Keratinocyte (primary cell): ENCODE results near the gene IFFO2. TPM values are rescaled to one million over a fixed set of nuclear protein-coding genes. Genes with fewer than 3 reads are reported as not detected.
A peak's percentile ranks its signal among the peaks of the same experiment; 100 is the strongest.

Experiments
- DNase-seq: peaks from one replicate; pipeline ENCODE4 v3.0.0-alpha.2; 2011; ENCODE audit warnings: low read depth, missing footprints, low spot score
- FAIRE-seq: peaks from 2 replicates; lab custom pipeline; 2011; peaks lifted over from hg19 to GRCh38; lab: Jason Lieb, UNC
- H2AFZ ChIP-seq: 2 replicates; pipeline ENCODE4 v1.6.0; 2012; ENCODE audit warnings: low read length, control low read depth, inconsistent platforms; ENCODE audit not compliant: control insufficient read depth
- H3K27ac ChIP-seq: 2 replicates; pipeline ENCODE4 v1.5.1; 2011; ENCODE audit warnings: low read length; ENCODE audit not compliant: control insufficient read depth, insufficient read depth
- H3K27me3 ChIP-seq: 3 replicates; pipeline ENCODE4 v1.6.0; 2011; ENCODE audit warnings: low read length; ENCODE audit not compliant: control insufficient read depth, insufficient read depth; ENCODE audit errors: extremely low read depth
- H3K36me3 ChIP-seq, 2 experiments: 2 replicates in 1 of 2; 3 replicates in 1 of 2; pipeline ENCODE4 v1.5.1; 2011; ENCODE audit warnings: low read length in 2 of 2, mild to moderate bottlenecking in 1 of 2; ENCODE audit not compliant: control insufficient read depth in 2 of 2, insufficient read depth in 2 of 2; ENCODE audit errors: extremely low read depth in 1 of 2
- H3K4me1 ChIP-seq: 3 replicates; pipeline ENCODE4 v1.5.1; 2011; ENCODE audit warnings: low read length; ENCODE audit not compliant: control insufficient read depth, insufficient read depth; ENCODE audit errors: extremely low read depth
- H3K4me2 ChIP-seq: 3 replicates; pipeline ENCODE4 v1.6.0; 2011; ENCODE audit warnings: low read depth, low read length; ENCODE audit not compliant: control insufficient read depth, insufficient read depth; ENCODE audit errors: extremely low read depth
- H3K4me3 ChIP-seq, 3 experiments: fragments of 200-600 bp in 1 of 3; sonication (generic) in 1 of 3; 2 replicates in 2 of 3; 3 replicates in 1 of 3; pipeline ENCODE4 v1.5.1; 2011 to 2016; ENCODE audit warnings: low read length in 3 of 3, mild to moderate bottlenecking in 3 of 3, control low read depth in 2 of 3, inconsistent platforms in 1 of 3, low read depth in 1 of 3, mixed read lengths in 1 of 3, mixed run types in 1 of 3, moderate library complexity in 1 of 3; ENCODE audit not compliant: control insufficient read depth in 2 of 3, insufficient read depth in 2 of 3; ENCODE audit errors: extremely low read depth in 1 of 3
- H3K79me2 ChIP-seq: 2 replicates; pipeline ENCODE4 v1.6.0; 2012; ENCODE audit warnings: low read length; ENCODE audit not compliant: control insufficient read depth, insufficient read depth
- H3K9ac ChIP-seq: 3 replicates; pipeline ENCODE4 v1.6.0; 2011; ENCODE audit warnings: low read length; ENCODE audit not compliant: control insufficient read depth, insufficient read depth; ENCODE audit errors: extremely low read depth
- H3K9me1 ChIP-seq: 3 replicates; pipeline ENCODE4 v1.6.0; 2011; ENCODE audit warnings: low read length; ENCODE audit not compliant: control insufficient read depth, insufficient read depth; ENCODE audit errors: extremely low read depth
- H3K9me3 ChIP-seq: 2 replicates; pipeline ENCODE4 v1.5.1; 2012; ENCODE audit warnings: low read depth, low read length; ENCODE audit not compliant: control insufficient read depth
- H4K20me1 ChIP-seq: 3 replicates; pipeline ENCODE4 v1.6.0; 2011; ENCODE audit warnings: low read length; ENCODE audit not compliant: control insufficient read depth, insufficient read depth; ENCODE audit errors: extremely low read depth
- CTCF ChIP-seq, 3 experiments: IDR thresholded peaks in 1 of 3; conservative IDR thresholded peaks in 1 of 3; optimal IDR thresholded peaks in 1 of 3; 2 replicates in 2 of 3; 3 replicates in 1 of 3; pipeline versions ENCODE3 to v1.5.1; 2011; ENCODE audit warnings: low read length in 3 of 3, mild to moderate bottlenecking in 3 of 3, moderate library complexity in 2 of 3, control low read depth in 1 of 3, inconsistent platforms in 1 of 3; ENCODE audit not compliant: insufficient read depth in 2 of 3; ENCODE audit errors: extremely low read depth in 1 of 3
- EZH2 ChIP-seq: IDR thresholded peaks from one replicate; pipeline ENCODE4 v1.6.1; 2012; ENCODE audit warnings: inconsistent platforms, mild to moderate bottlenecking, low read length, moderate library complexity
- dilution Hi-C: fragments of 300-500 bp; cut with MboI; formaldehyde crosslinking; loops from one replicate; pipeline ENCODE4 v1.7.0; 2020; ENCODE audit warnings: low sequenced_read_pairs; ENCODE audit not compliant: extremely low pct_ligation_motif_present
- polyA plus RNA-seq, 5 experiments: library from polyadenylated mRNA; depleted of rRNA in 3 of 5; stranded (reverse) in 3 of 5; stranded (forward) in 1 of 5; unstranded in 1 of 5; fragments of >200 nt; gene quantifications; 1 replicate in 1 of 5; 2 replicates in 3 of 5; 3 replicates in 1 of 5; pipeline versions ENCODE4 v1.2.1 to v1.2.3, GENCODE V29; 2011 to 2012; ENCODE audit warnings: missing spikeins in 2 of 5, low read depth in 1 of 5, low replicate concordance in 1 of 5

The IFFO2 gene
- polyA plus RNA-seq, 1 donor (not counting 4 experiments of a cell fraction or from before 2014, with no cell fraction given) = 57.9 TPM

GRCh38 chr1:18953731-18954231 lies 2.7 kb downstream of the IFFO2 start:
- FAIRE-seq (peak; percentile 58), DNase-seq (no peak)
- Histone ChIP-seq H4K20me1 (peaks cover 17% of the 10 kb centered on the region), H3K9me1 (no peaks in the 10 kb centered on the region), H3K9me3 (no peaks in the 10 kb centered on the region), H3K79me2 (peaks cover 76% of the 10 kb centered on the region), H3K9ac (peak overlapping the region; percentile 78), H3K4me3 (peak overlapping the region; percentile 81 to 93 (median 86)), H3K27me3 (no peaks in the 10 kb centered on the region), H3K4me2 (peak overlapping the region; percentile 91), H3K4me1 (peaks cover 68% of the 10 kb centered on the region), H3K27ac (peak overlapping the region; percentile 81), H2AFZ (no peak overlapping the region), H3K36me3 (peaks cover 2 to 32% of the 10 kb centered on the region in 2 experiments)
- TF ChIP-seq CTCF (optimal IDR thresholded peaks at IDR 0.05 in 1 of 3, IDR thresholded peaks at IDR 0.05 in 1 of 3, conservative IDR thresholded peaks at IDR 0.05 in 1 of 3; ENCODE audit: extremely low read depth in 1 of 3, insufficient read depth in 2 of 3, low read length in 3 of 3) (no peak), EZH2 (no peak)
- dilution Hi-C loops = no loop called here

GRCh38 chr1:18951818-18952391 lies 4.6 kb downstream of the IFFO2 start:
- Histone ChIP-seq H3K27me3 (no peaks in the 10 kb centered on the region), H4K20me1 (peaks cover 22% of the 10 kb centered on the region), H3K9ac (peak overlapping the region; percentile 78), H2AFZ (no peak overlapping the region), H3K4me2 (peak overlapping the region; percentile 91), H3K9me1 (peaks cover 2% of the 10 kb centered on the region), H3K36me3 (peaks cover 2 to 32% of the 10 kb centered on the region in 2 experiments), H3K27ac (peak overlapping the region; percentile 81), H3K4me1 (peaks cover 73% of the 10 kb centered on the region), H3K4me3 (peak overlapping the region in 2 of 3 experiments; percentile 86 to 93), H3K79me2 (peaks cover 95% of the 10 kb centered on the region), H3K9me3 (no peaks in the 10 kb centered on the region)
- TF ChIP-seq CTCF (optimal IDR thresholded peaks at IDR 0.05 in 1 of 3, IDR thresholded peaks at IDR 0.05 in 1 of 3, conservative IDR thresholded peaks at IDR 0.05 in 1 of 3; ENCODE audit: extremely low read depth in 1 of 3, insufficient read depth in 2 of 3, low read length in 3 of 3) (no peak), EZH2 (no peak)
- dilution Hi-C loops = no loop called here
- DNase-seq = no peak
- FAIRE-seq = no peak
